Measurements from ENCODE around the gene AGBL1. TPM values are rescaled to one million over a fixed set of nuclear protein-coding genes. Genes with fewer than 3 reads are reported as not detected.

AGBL1 gene
- total and polyA plus RNA-seq, 2 donors (not counting 3 experiments of a cell fraction or from before 2014, with no cell fraction given): not detected

GRCh38 chr15:86312486-86312885 lies 232.8 kb downstream of the AGBL1 start:
- Histone ChIP-seq H3K4me1 (ENCODE audit: control insufficient read depth, extremely low read depth, insufficient read depth, low read length) (no peaks in the 10 kb centered on the region), H3K79me2 (ENCODE audit: control insufficient read depth, insufficient read depth, low read length) (no peaks in the 10 kb centered on the region), H3K9me1 (replicated peaks; ENCODE audit: control insufficient read depth, extremely low read depth, insufficient read depth, low read length) (no peaks in the 10 kb centered on the region), H3K36me3 (ENCODE audit: control insufficient read depth in 2 of 2, extremely low read depth in 1 of 2, insufficient read depth in 2 of 2, low read length in 2 of 2) (no peaks in the 10 kb centered on the region), H3K9ac (replicated peaks; ENCODE audit: extremely low read depth, insufficient read depth, low read length) (no peak overlapping the region), H3K27me3 (ENCODE audit: control insufficient read depth in 2 of 2, insufficient read depth in 2 of 2, low read length in 2 of 2) (no peaks in the 10 kb centered on the region), H3K4me3 (replicated peaks in 1 of 3; ENCODE audit: insufficient read depth in 1 of 3, low read depth in 1 of 3, low read length in 3 of 3) (no peak overlapping the region), H3K4me2 (ENCODE audit: insufficient read depth, low read length) (no peak overlapping the region), H4K20me1 (replicated peaks; ENCODE audit: control insufficient read depth, extremely low read depth, insufficient read depth, low read length) (no peaks in the 10 kb centered on the region), H2AFZ (ENCODE audit: low read depth, low read length) (no peak overlapping the region), H3K9me3 (replicated peaks; ENCODE audit: control insufficient read depth, insufficient read depth, low read length) (peaks cover 2% of the 10 kb centered on the region), H3K27ac (ENCODE audit: insufficient read depth, low read depth, low read length) (no peak overlapping the region)
- no peak for TF ChIP-seq MYC (IDR thresholded peaks at IDR 0.05; ENCODE audit: low read depth, low read length)
- TF ChIP-seq, protein P1, sequence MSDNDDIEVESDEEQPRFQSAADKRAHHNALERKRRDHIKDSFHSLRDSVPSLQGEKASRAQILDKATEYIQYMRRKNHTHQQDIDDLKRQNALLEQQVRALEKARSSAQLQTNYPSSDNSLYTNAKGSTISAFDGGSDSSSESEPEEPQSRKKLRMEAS (IDR thresholded peaks at IDR 0.05; ENCODE audit: insufficient read depth, insufficient read length): no peak
- no peak for TF ChIP-seq EZH2 (IDR thresholded peaks at IDR 0.05; ENCODE audit: borderline replicate concordance, low read depth, low read length, severe bottlenecking)
- no peak for TF ChIP-seq POLR2AphosphoS5 (IDR thresholded peaks at IDR 0.05; ENCODE audit: insufficient read depth, low read depth, low read length)
- TF ChIP-seq JUN (IDR thresholded peaks at IDR 0.05; ENCODE audit: borderline replicate concordance, insufficient read depth, insufficient read length, low read depth): no peak
- TF ChIP-seq FOS (IDR thresholded peaks at IDR 0.05; ENCODE audit: borderline replicate concordance, insufficient read depth, low read length): no peak
- no peak for TF ChIP-seq GATA2 (IDR thresholded peaks at IDR 0.05; ENCODE audit: insufficient read depth, insufficient read length, low read depth, low read length)
- no peak for TF ChIP-seq CTCF (IDR thresholded peaks at IDR 0.05; ENCODE audit: extremely low read depth in 1 of 2, insufficient read depth in 1 of 2, low read depth in 1 of 2, low read length in 2 of 2)
- TF ChIP-seq POLR2A (IDR thresholded peaks at IDR 0.05; ENCODE audit: low read depth, low read length): no peak
- BruUV-seq (replicated peaks): no TSS peak
- FAIRE-seq (no peak), DNase-seq (ENCODE audit: low read depth, low spot score) (no peak)
- intact Hi-C loops (cut with micrococcal nuclease): no loop called here
- POLR2A ChIA-PET: no interaction called here
- dilution Hi-C loops (cut with MboI; ENCODE audit: extremely low pct_ligation_motif_present, low sequenced_read_pairs): no loop called here
- CTCF ChIA-PET: no interaction called here

Measured in endothelial cell of umbilical vein (primary cell).